Stimulated activated CD8-positive, alpha-beta memory T cell treated with anti-CD3 and anti-CD28 coated beads, Interleukin-7, amount 100 ng/mL, for 1 hour (primary cell): Measurements from ENCODE around the gene ZNF652.
"Not testable (repeated sequence)": the region's sequence is repeated elsewhere in the genome, so short reads cannot be mapped to it uniquely, and the experiment has no call there.

Source experiments
- DNase-seq, 2 donors: peaks; one replicate each; pipeline ENCODE4 v3.0.0-alpha.2; 2020; ENCODE audit warnings: low read depth in 2 of 2

The ZNF652 gene

DNA sequence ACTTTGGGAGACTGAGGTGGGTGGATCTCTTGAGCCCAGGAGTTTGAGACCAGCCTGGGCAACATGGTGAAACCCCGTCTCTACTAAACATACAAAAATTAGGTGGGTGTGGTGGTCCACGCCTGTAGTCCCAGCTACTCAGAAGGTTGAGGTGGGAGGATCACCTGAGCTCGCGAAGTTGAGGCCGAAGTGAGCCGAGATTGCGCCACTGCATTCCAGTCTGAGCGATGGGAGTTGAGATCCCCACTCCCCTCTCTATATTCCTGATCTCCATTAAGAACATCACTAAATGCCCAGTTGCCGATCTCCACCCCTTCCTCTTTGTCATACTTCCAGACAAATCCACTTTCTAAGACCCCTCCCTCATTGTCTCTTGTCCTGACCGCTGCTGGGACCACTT lies 24.3 kb upstream of the ZNF652 start:
- DNase-seq = no peak

GRCh38 chr17:49384951-49385350 lies 22.9 kb upstream of the ZNF652 start:
- no peak for DNase-seq

DNA sequence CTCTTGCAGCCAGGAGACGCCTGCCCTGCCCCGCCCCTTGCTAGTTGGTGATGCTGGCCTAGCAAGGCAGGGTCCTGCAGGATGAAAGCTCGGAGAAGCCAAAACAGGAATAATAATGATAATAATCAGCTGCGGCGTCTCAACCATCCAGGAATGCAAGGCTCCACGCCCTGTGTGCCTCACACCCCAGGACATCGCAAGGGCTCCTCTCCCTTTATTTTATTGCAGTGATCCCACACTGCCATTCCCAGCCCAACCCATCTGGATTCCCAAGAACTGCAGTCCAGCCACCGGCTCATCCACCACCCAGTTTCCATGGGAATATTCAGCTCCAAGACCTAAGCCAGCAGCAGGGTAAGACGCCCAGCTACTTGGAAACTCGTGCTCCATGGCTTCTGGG lies 21.0 kb upstream of the ZNF652 start:
- no peak for DNase-seq

DNA sequence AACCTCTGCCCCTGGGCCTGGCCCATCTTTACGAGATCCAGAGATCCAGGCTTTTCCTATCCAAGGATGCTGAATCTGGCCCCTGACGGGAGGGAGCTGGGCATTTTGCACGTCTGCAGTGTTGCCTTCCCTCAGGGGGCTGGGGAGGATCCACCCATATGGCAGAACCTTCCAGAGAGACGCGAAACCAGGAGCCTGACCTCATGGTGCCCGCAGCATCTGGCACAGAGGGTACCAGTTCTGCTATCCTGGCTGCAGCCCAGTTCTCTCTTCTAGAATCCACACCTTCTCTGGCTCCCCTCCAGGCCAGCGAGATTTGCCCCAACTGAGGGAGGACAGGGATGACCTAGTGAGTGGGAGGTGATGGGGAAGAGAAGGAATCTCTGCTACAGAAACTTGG lies 20.5 kb upstream of the ZNF652 start:
- DNase-seq = no peak

GRCh38 chr17:49381793-49382192 lies 19.7 kb upstream of the ZNF652 start:
- no peak for DNase-seq

DNA sequence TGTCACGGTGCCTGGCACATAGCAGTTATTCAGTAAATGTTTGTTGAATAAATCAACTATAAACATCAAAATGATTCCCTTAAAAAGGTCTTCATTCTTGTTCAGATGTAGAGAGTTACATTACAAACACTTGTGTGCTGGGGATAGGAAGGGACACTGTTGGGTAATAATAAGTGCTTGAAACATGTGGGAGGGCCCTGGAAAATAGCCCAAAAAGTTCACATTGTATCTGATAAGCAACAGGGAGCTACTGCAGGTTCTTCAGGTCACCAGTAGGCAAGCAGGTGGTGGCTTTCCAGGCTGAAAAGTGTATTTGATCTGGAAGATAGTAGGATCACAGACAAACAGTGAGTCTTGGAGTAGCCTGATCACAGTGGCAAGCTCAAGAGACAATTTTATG lies 19.0 kb upstream of the ZNF652 start:
- no peak for DNase-seq

- DNase-seq = no peak
Measured at GRCh38 chr17:49379926-49380325, 17.9 kb upstream of the ZNF652 start.

DNA sequence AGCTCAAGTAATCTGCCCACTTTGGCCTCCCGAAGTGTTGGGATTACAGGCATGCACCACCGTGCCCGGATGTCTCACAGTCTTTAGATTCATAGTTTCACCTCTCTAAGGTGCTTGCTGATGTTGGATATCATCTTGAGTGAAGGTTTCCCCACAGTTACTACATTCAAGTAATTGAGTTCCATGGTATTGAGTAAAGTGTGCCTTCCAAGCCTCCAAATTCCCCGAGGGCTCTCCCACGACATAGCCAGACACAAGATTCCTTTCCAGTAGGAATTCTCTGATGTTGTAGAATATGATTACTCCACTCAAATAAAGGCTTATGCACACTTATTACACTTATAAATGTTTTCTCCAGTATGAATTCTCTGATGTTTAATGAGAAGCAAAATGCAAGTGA lies 16.3 kb upstream of the ZNF652 start:
- DNase-seq = no peak

GRCh38 chr17:49375544-49375943 lies 13.5 kb upstream of the ZNF652 start:
- no peak for DNase-seq

DNA sequence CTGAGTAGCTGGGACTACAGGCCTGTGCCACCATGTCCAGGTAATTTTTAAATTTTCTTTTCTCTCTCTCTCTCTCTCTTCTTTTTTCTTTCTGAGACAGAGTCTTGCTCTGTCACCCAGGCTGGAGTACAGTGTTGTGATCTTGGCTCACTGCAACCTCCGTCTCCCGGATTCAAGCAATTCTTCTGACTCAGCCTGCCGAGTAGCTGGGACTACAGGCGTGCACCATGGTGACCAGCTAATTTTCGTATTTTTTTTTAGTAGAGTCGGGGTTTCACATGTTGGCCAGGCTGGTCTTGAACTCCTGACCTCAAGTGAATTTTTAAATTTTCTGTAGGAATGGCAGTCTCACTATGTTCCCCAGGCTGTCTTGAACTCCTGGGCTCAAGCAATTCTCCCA lies 11.1 kb upstream of the ZNF652 start:
- DNase-seq = no peak

GRCh38 chr17:49372425-49372824 lies 10.4 kb upstream of the ZNF652 start:
- DNase-seq = no peak

DNA sequence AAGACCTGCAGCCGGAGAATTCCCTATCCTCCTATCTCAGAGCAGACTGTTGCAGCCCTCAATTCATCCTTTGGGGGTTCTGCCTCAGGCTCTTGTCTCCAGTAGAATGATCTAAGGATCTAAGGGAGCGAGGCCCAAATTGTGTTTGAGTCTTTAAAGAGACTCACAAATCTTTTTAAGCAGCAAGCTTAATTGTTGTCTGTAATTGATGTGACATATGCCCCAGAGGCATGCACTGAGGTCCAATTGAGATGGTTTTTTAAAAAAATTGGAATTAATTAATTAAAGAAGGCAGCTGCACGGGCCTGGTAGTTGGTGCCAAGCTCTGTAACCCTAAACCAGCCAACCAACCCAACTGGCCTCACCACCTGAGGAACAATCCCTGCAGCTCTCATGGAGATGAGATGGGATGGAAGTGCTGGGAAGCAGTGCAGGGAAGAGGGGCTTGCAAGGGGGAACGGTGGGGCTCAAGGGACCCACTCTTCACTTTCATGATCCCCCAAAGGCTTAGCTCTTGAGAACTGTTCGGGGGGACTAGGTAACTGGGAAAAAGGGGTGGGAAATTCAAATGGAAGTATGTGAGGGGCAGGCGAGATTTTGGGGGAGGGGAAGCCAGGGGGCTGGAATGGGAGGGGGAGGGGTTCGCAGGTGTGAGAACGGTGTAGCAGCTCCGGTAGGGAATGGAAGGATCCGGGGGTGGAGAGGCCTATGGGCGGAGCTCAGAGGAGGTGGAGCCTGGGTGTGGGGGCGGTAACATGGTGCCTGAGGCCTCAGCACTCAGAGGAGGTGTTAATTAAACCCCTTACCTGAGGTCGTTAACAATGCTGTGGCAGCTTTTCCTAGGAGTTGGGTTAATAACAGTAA lies 9.2 kb upstream of the ZNF652 start:
- DNase-seq = no peak

DNA sequence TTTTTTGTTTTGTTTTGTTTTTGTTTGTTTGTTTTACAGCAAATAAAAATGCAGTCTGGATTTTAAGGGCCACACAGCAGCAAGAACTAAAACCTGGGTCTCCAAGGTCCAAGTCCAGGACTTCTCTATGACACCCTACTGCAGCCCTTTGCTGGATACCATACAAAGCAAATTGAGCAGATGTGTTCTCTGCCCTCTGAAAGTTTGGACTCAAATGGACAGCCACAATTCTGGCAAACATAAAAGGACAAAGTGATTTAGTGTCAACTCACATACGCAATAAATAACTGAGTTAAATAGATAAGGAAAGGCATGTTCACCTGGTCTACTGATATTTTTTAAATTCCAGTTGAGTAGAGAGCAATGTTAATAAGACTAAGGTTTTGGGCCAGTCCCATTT lies 7.7 kb upstream of the ZNF652 start:
- DNase-seq = no peak

DNA sequence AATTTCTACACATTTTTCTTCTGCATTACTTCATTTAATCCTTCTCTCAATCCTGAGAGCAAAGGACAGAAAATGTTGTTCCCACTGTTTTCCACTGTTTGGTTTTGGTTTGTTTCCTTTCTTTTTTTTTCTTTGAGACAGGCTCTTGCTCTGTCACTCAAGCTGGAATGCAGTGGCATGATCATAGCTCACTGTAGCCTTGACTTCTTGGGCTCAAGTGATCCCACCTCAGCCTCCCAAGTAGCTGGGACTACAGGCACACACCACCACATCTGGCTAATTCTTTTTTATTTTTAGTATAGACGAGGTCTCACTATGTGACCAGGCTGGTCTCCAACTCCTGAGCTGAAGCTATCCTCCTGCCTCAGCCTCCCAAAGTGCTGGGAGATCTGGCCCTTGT lies 7.0 kb upstream of the ZNF652 start:
- DNase-seq = no peak

DNA sequence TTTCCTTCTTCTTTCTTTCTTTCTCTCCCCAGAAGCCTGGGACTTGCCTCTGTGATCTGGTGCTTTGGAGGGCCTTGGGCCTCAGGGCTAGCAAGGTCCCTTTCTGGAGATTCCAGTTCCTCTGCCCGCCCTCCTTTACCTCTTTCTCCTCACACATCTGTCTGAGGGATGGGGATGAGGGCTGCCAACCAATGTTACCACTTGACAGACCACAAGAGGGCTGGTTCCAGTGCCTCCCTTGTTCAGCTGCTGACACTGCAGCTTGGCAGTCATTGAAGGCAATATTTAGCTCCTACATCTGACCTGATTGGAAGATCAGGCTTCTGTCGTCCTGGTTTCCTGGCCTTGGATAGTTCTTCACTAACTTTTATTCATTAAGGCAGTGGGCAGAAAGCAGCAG lies 3.6 kb upstream of the ZNF652 start:
- DNase-seq = no peak

- not testable (repeated sequence) for DNase-seq
Measured at GRCh38 chr17:49365126-49365525, 3.1 kb upstream of the ZNF652 start.

- no peak for DNase-seq
Measured at GRCh38 chr17:49364119-49364518, 2.1 kb upstream of the ZNF652 start.

DNA sequence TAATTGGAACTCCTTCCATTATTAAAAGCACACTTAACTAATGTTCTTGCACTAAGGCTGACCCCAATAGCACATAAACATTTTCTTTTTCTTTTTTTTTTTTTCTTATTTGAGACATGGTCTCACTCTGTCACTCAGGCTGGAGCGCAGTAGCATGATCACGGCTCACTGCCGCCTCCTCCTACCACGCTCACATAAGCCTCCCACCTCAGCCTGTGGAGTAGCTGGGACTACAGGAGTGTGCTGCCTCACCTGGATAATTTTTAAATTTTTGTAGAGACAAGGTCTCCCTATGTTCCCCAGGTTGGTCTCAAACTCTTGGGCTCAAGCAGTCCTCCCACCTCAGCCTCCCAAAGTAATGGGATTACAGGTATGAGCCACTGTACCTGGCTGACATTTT lies 1.2 kb upstream of the ZNF652 start:
- no peak for DNase-seq

- no peak for DNase-seq
Measured at GRCh38 chr17:49362723-49363117, 670 bp upstream of the ZNF652 start.

DNA sequence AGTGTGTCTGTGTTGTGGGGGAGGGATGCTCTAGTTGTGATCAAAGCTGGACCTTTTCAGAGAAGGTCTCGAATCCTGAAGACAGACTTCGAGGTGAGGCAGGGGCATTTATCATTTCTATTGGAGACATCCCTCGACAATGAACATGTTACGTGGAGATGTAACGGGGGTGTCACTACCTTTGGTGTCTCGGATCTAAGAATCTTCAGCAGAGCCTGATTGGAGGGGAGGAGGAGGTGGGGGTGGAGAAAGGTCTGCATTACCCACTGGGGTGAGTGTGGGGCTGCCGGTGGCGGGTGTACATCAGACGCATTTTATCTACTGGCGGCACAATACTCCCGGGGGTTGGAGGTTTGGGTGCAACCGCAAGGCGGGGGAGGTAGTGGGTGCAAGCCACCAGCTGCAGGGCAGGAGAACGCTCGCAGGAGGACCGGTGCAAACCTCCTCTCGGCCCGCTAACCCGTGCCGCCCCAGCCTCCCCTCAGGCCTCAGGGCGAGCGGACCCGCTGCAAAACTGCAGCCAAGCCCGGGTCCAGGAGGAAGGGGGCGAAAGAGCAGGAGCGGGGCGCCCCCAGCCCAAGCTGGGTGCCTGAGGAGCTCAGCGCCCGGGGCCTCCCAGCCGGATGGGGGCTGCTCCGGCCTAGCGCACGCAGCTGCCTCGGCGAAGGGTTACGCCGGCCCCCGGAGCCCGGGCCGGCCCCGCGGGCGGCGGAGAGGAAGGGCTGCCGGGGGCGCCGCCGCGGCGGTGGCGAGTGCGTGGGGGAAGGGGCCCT lies 735 bp downstream of the ZNF652 start:
- DNase-seq = peak; percentile 53 to 55

- no peak for DNase-seq
Measured at GRCh38 chr17:49360796-49361128, 1.3 kb downstream of the ZNF652 start.

DNA sequence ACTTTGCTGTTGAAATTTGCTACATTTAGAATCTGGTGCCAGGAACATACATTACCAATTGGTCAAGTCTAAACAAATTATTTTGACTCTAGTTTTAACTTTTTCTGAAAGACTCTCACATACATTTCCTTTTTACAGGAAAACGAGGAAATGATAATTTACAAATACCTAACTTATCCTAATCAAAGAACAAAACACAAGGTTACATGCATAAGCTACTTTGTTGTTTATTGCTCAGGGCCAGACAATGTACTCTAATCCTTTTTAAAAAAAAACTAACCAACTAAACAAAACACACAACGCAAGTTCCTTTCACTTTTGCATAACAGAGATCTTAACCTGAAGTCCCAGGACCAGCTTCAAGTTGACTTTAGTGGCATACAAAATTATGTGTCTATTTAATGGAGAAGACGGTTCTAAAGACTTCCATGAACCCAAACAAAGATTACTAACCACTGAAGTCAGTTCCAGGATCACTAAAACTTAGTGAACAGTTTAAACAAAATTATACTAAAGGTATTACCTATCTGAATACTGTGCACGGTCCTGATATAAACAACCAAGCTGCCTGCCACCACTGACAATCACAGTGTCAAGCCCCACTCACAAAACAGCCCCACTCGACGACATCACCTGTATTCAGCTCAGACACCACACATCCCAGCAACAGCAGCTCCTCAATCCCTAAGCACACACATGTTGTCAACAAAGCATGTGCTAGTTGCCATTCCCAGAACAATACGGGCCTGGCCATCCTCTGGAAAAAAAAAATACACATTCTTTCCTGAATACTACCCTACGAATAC lies 1.9 kb downstream of the ZNF652 start:
- no peak for DNase-seq
